ENCODE data around the gene MAN1B1. TPM values are rescaled to one million over a fixed set of nuclear protein-coding genes. Genes with fewer than 3 reads are reported as not detected.

Gene MAN1B1
- total and polyA plus RNA-seq, 2 of the 8 experiments (the other 6 are each of a cell fraction or from before 2014, with no cell fraction given): 33.7 to 36.3 TPM

- no peak for TF ChIP-seq JUND (IDR thresholded peaks at IDR 0.05; ENCODE audit: low read length)
- TF ChIP-seq CTCF (IDR thresholded peaks at IDR 0.05; ENCODE audit: control extremely low read depth in 1 of 3, insufficient read depth in 1 of 3, low read depth in 1 of 3, low read length in 3 of 3): no peak
- TF ChIP-seq E2F6 (IDR thresholded peaks at IDR 0.05): peak; percentile 57
- TF ChIP-seq RXRA (IDR thresholded peaks at IDR 0.05; ENCODE audit: insufficient read depth, low read depth, low read length): no peak
- TF ChIP-seq BACH1 (IDR thresholded peaks at IDR 0.05; ENCODE audit: low read length): no peak
- no peak for TF ChIP-seq ASH2L (IDR thresholded peaks at IDR 0.05; ENCODE audit: low read length)
- TF ChIP-seq EZH2 (IDR thresholded peaks at IDR 0.05; ENCODE audit: low read depth, low read length, severe bottlenecking): peak; percentile 51
- no peak for TF ChIP-seq TBP (IDR thresholded peaks at IDR 0.05; ENCODE audit: low read depth, low read length)
Measured at GRCh38 chr9:137053944-137054931, 32.5 kb upstream of the MAN1B1 start, which contains the start of gene ENTPD2 (continued).
